Mucosa of descending colon (tissue), 3 donors: ENCODE data around the gene DLEU7. TPM values are rescaled to one million over a fixed set of nuclear protein-coding genes. Genes with fewer than 3 reads are reported as not detected.

ENCODE experiments used
- ATAC-seq: fragments of 200-7000 bp; cut with Tn5 transposase; one replicate; pipeline ENCODE4 v1.9.1; 2020; ENCODE audit warnings: mild to moderate bottlenecking, moderate library complexity
- DNase-seq, 3 donors: peaks; one replicate each; pipeline ENCODE4 v3.0.0-alpha.2; 2020
- H3K36me3 ChIP-seq: fragments of 200-600 bp; one replicate; pipeline ENCODE4 v1.8.0; 2021; ENCODE audit warnings: low read depth, mild to moderate bottlenecking
- H3K4me1 ChIP-seq: fragments of 200-600 bp; one replicate; pipeline ENCODE4 v1.8.0; 2021; ENCODE audit warnings: low read depth, mild to moderate bottlenecking
- H3K4me3 ChIP-seq: fragments of 200-600 bp; one replicate; pipeline ENCODE4 v1.8.0; 2021; ENCODE audit warnings: mild to moderate bottlenecking
- H3K9me3 ChIP-seq: fragments of 200-600 bp; one replicate; pipeline ENCODE4 v1.8.0; 2021; ENCODE audit warnings: mild to moderate bottlenecking
- intact Hi-C, 2 donors: fragments of 100-400 bp; cut with DNase I in 1 of 2; cut with micrococcal nuclease in 1 of 2; formaldehyde crosslinking; loops; one replicate each; pipeline versions ENCODE4 v1.11.0 to v1.11.1; 2022; cut with DNase I, micrococcal nuclease
- total RNA-seq, 3 donors: library from RNA; stranded (reverse); fragmentation: NEBNext Ultra II Directional in 2 of 3; extraction: Animal tissue kit (Norgen Biotek cat#: 25700) in 2 of 3; gene quantifications; one replicate each; pipeline versions ENCODE4 v1.2.1 to v1.2.4, GENCODE V29; 2021 to 2023
- TF ChIP-seq, protein P1 (sequence below): fragments of 200-600 bp; IDR thresholded peaks from one replicate; pipeline ENCODE4 v1.8.0; 2022; ENCODE audit warnings: antibody characterized with exemption, mild to moderate bottlenecking
- donor health status: DM: no; HTN: no; CAD: no; lungs with moderate emphysema.
- donor health status: DM: no; HTN: no; CAD: no.
- donor health status: DM: no; HTN: yes; CAD: no.

DLEU7 gene
- total RNA-seq, 3 donors from 2014 or later, result 0.13 to 0.17 TPM; not detected in 1

- no peak for DNase-seq
- no peak overlapping the region for H3K4me3 ChIP-seq
- ATAC-seq, result no peak
- no peaks in the 10 kb centered on the region for H3K36me3 ChIP-seq
- H3K4me1 ChIP-seq, result no peaks in the 10 kb centered on the region
- no peaks in the 10 kb centered on the region for H3K9me3 ChIP-seq
- TF ChIP-seq, protein P1, sequence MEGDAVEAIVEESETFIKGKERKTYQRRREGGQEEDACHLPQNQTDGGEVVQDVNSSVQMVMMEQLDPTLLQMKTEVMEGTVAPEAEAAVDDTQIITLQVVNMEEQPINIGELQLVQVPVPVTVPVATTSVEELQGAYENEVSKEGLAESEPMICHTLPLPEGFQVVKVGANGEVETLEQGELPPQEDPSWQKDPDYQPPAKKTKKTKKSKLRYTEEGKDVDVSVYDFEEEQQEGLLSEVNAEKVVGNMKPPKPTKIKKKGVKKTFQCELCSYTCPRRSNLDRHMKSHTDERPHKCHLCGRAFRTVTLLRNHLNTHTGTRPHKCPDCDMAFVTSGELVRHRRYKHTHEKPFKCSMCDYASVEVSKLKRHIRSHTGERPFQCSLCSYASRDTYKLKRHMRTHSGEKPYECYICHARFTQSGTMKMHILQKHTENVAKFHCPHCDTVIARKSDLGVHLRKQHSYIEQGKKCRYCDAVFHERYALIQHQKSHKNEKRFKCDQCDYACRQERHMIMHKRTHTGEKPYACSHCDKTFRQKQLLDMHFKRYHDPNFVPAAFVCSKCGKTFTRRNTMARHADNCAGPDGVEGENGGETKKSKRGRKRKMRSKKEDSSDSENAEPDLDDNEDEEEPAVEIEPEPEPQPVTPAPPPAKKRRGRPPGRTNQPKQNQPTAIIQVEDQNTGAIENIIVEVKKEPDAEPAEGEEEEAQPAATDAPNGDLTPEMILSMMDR, result no peak
- intact Hi-C loops, result no loop called here
Observed at GRCh38 chr13:50838031-50838430, 5.5 kb downstream of the DLEU7 start.

DNA sequence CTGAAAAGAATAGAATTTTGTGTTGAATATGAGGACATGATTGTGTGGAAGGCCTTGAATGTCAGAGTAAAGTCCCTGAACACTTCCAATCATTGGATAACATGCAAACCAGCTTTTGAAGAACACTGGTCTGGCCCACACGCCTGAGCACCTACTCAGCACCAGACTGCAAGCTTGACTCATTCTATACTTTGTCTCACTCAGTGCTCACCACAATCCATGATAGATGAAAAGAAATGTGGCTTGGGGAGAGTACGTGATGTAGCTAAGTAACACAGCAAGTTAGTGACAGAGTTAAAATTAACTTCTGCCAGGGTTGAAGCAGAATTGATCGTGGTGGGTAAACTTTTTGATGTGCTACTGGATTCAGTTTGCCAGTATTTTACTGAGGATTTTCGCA is 12.0 kb downstream of the DLEU7 start:
- no peak overlapping the region for H3K4me3 ChIP-seq
- ATAC-seq, result no peak
- intact Hi-C loops, result no loop called here
- no peaks in the 10 kb centered on the region for H3K4me1 ChIP-seq
- DNase-seq, result no peak
- TF ChIP-seq, protein P1, result no peak
- no peaks in the 10 kb centered on the region for H3K9me3 ChIP-seq
- H3K36me3 ChIP-seq, result no peaks in the 10 kb centered on the region

DNA sequence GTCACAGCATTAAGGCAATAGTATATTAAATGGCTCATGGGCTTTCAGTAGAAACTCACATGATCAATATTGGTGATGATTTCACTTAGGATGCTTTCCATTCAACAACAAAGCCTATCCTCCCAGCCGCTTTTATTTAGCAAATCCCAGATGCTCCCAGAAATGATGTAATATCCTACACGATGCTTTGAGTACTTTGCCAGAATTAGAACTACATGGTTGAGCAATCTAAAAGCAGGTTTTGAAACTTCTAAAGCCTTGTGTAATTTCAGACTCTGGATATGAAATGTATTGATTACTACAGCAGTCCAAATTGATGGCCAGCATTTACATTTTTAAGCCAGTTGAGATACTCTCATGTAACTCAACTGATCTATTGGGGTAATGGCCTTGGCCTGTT is 13.6 kb downstream of the DLEU7 start:
- intact Hi-C loops, result no loop called here
- no peaks in the 10 kb centered on the region for H3K4me1 ChIP-seq
- no peak for ATAC-seq

GRCh38 chr13:50829226-50829625 is 14.3 kb downstream of the DLEU7 start:
- no peaks in the 10 kb centered on the region for H3K36me3 ChIP-seq
- intact Hi-C loops, result no loop called here

More for the DNA sequence above, 13.6 kb downstream of the DLEU7 start:
- Histone ChIP-seq H3K4me3 (no peak overlapping the region), H3K9me3 (no peaks in the 10 kb centered on the region), H3K36me3 (no peaks in the 10 kb centered on the region)
- no peak for DNase-seq
- TF ChIP-seq, protein P1, result no peak

DNA sequence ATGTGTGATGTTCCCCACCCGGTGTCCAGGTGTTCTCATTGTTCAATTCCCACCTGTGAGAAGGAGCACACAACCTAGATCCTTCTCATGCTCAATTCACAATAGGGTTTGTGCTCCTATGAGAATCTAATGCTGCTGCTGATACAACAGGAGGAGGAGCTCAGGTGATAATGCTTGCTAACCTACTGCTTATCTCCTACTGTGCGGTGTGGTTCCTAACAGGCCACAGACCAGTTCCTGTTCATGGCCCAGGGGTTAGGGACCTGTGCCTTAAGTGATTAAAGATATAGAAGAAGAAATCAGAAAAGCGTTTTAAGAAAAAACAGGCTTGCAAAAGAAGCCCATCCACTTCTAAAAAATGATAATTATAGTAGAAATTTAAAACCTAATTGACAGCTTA is 17.5 kb downstream of the DLEU7 start:
- DNase-seq (no peak), ATAC-seq (no peak)
- no peaks in the 10 kb centered on the region for H3K36me3 ChIP-seq
- H3K4me1 ChIP-seq, result no peaks in the 10 kb centered on the region
- H3K9me3 ChIP-seq, result no peaks in the 10 kb centered on the region
- TF ChIP-seq, protein P1, result no peak
- intact Hi-C loops, result no loop called here
- no peak overlapping the region for H3K4me3 ChIP-seq

More at GRCh38 chr13:50829226-50829625, 14.3 kb downstream of the DLEU7 start:
- ATAC-seq (no peak), DNase-seq (no peak)
- TF ChIP-seq, protein P1, result no peak
- H3K9me3 ChIP-seq, result no peaks in the 10 kb centered on the region
- H3K4me1 ChIP-seq, result no peaks in the 10 kb centered on the region
- H3K4me3 ChIP-seq, result no peak overlapping the region

- Histone ChIP-seq H3K4me1 (no peaks in the 10 kb centered on the region), H3K36me3 (no peaks in the 10 kb centered on the region), H3K4me3 (no peak overlapping the region), H3K9me3 (no peaks in the 10 kb centered on the region)
- intact Hi-C loops, result no loop called here
- TF ChIP-seq, protein P1, result no peak
- no peak for DNase-seq
- no peak for ATAC-seq
Observed at GRCh38 chr13:50812242-50812641, 31.2 kb downstream of the DLEU7 start.
